Karpas-422 (cell line): ENCODE measurements around the gene PTPRR. TPM values are rescaled to one million over a fixed set of nuclear protein-coding genes. Genes with fewer than 3 reads are reported as not detected.

Experiments used
- DNase-seq: peaks from one replicate; pipeline ENCODE4 v3.0.0-alpha.2; 2015
- H2AFZ ChIP-seq: fragments of 200-600 bp; sonication (generic); 2 replicates; pipeline ENCODE4 v1.6.1; 2014; ENCODE audit warnings: antibody characterized with exemption, low read length, mixed read lengths
- H3K27ac ChIP-seq: fragments of 200-600 bp; sonication (generic); 2 replicates; pipeline ENCODE4 v1.5.1; 2014; ENCODE audit warnings: mild to moderate bottlenecking, low read length, moderate library complexity
- H3K27me3 ChIP-seq: fragments of 200-600 bp; sonication (generic); 2 replicates; pipeline ENCODE4 v1.6.1; 2014; ENCODE audit warnings: low read length, mixed read lengths
- H3K36me3 ChIP-seq: fragments of 200-600 bp; sonication (generic); 2 replicates; pipeline ENCODE4 v1.6.1; 2014; ENCODE audit warnings: low read length, mixed read lengths; ENCODE audit not compliant: insufficient read depth
- H3K4me1 ChIP-seq: fragments of 200-600 bp; sonication (generic); 2 replicates; pipeline ENCODE4 v1.6.1; 2014; ENCODE audit warnings: mild to moderate bottlenecking, low read length, mixed read lengths
- H3K4me2 ChIP-seq: fragments of 200-600 bp; sonication (generic); 2 replicates; pipeline ENCODE4 v1.6.1; 2014; ENCODE audit warnings: low read length, low read depth, mild to moderate bottlenecking; ENCODE audit not compliant: poor library complexity, severe bottlenecking
- H3K4me3 ChIP-seq: fragments of 200-600 bp; sonication (generic); 2 replicates; pipeline ENCODE4 v1.5.1; 2014; ENCODE audit warnings: mild to moderate bottlenecking, antibody characterized with exemption, low read length, mixed read lengths
- H3K79me2 ChIP-seq: fragments of 200-600 bp; sonication (generic); 2 replicates; pipeline ENCODE4 v1.6.1; 2014; ENCODE audit warnings: mild to moderate bottlenecking, low read length, mixed read lengths
- H3K9ac ChIP-seq: fragments of 200-600 bp; sonication (generic); 2 replicates; pipeline ENCODE4 v1.6.0; 2014; ENCODE audit warnings: low read length
- H3K9me2 ChIP-seq: fragments of 200-600 bp; sonication (generic), shearing (Covaris generic); replicated peaks from 2 replicates; pipeline ENCODE4 v1.6.0; 2014; ENCODE audit warnings: mild to moderate bottlenecking, low read length, moderate library complexity; ENCODE audit not compliant: insufficient read depth
- H3K9me3 ChIP-seq: fragments of 300-700, 200-600 bp; sonication (generic); 2 replicates; pipeline ENCODE4 v1.6.1; 2014; ENCODE audit warnings: low read length, mixed read lengths
- H4K20me1 ChIP-seq: fragments of 200-600 bp; sonication (generic); 2 replicates; pipeline ENCODE4 v1.6.1; 2014; ENCODE audit warnings: mild to moderate bottlenecking, antibody characterized with exemption, low read length, low read depth; ENCODE audit not compliant: insufficient read depth
- total RNA-seq: library from RNA; depleted of rRNA; stranded (reverse); fragments of >200 nt; shearing (Covaris generic); gene quantifications from 2 replicates; pipeline ENCODE4 v1.2.3, GENCODE V29; 2014; ENCODE audit warnings: low replicate concordance

PTPRR gene
- total RNA-seq, 1 experiment from 2014 or later: not detected

DNA sequence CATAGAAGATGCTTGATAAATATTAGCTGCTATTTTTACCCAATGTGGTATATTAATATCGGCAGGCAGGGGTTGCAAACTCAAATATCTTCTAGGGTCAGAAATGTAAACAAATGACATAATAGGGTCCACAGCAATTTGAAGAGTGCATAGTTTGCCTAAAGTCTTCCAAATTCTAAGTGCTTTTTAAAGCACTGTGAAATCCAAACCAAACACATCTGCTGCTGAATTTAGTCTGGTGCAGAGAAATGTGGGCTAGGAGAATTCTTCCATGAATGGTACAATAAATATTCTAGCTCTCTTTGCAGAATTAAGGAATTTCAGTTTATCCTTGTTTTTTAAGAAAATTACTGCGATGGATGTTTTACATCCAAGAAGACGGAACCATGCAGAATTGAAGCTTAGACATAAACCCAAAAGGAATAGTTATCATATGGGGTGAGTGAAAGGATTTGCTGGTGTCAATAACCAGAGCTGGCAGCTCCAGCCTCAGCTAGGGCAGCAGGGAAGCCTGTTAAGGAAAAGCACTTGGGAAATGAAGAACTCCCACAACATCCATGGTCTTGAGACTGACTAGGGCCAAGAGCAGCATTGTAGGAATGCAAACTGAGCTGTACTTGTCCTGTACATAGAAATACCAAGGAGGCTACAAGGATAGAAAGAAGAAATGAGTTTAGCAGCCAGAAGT lies 65.5 kb downstream of the PTPRR start:
- Histone ChIP-seq H2AFZ (no peak overlapping the region), H4K20me1 (no peaks in the 10 kb centered on the region), H3K9me3 (no peaks in the 10 kb centered on the region), H3K27ac (no peak overlapping the region), H3K36me3 (no peaks in the 10 kb centered on the region), H3K27me3 (no peaks in the 10 kb centered on the region), H3K4me2 (no peak overlapping the region), H3K4me3 (no peak overlapping the region), H3K9me2 (no peaks in the 10 kb centered on the region), H3K4me1 (no peaks in the 10 kb centered on the region), H3K79me2 (no peaks in the 10 kb centered on the region), H3K9ac (no peak overlapping the region)
- DNase-seq: no peak

DNA sequence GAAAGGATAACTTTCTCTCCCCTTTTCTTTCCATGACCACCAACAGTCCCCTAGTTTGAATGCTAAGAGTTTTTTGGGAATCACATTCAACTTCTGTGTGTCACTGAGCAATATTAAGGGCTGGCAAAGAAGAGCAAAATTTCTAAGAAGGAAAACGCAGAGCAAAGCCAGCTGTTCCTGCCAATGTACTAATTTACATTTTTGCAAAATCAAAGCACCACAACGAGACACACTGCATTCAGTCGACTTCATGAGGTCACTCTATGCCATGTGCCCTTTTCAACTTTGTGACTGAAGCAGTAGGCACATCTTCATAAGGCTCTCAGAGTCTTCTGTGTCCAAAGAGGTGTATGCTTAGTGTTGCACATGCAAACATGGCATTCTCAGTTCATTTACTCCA lies 66.4 kb downstream of the PTPRR start:
- Histone ChIP-seq H3K27me3 (no peaks in the 10 kb centered on the region), H3K4me3 (no peak overlapping the region), H3K9ac (no peak overlapping the region), H3K27ac (no peak overlapping the region), H4K20me1 (no peaks in the 10 kb centered on the region), H3K79me2 (no peaks in the 10 kb centered on the region), H3K4me1 (no peaks in the 10 kb centered on the region), H3K9me3 (no peaks in the 10 kb centered on the region), H2AFZ (no peak overlapping the region), H3K36me3 (no peaks in the 10 kb centered on the region), H3K9me2 (no peaks in the 10 kb centered on the region), H3K4me2 (no peak overlapping the region)
- no peak for DNase-seq

DNA sequence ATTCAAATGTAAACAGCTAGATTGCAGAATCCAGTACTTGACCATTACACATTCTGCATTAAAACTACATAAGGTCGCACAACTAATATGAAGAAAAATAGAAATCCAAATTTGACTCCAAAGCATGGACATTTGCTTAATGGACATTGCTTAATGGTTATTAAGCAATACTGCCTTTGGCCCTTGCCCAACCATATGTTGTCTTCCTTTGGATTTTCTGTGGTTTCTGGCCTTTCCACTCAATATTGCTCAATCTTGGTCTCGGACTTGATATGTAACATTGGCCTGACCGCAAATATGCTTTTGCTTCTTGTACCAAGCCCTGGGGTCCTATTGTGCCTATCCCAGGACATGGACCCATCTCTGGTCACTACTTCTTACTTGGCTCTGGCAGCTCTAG lies 67.2 kb downstream of the PTPRR start:
- H3K27ac ChIP-seq: no peak overlapping the region
- H3K4me1 ChIP-seq: no peaks in the 10 kb centered on the region
- no peaks in the 10 kb centered on the region for H3K27me3 ChIP-seq
- no peak for DNase-seq
- H3K36me3 ChIP-seq: no peaks in the 10 kb centered on the region
- no peak overlapping the region for H3K4me2 ChIP-seq
- no peak overlapping the region for H3K4me3 ChIP-seq
- H3K9ac ChIP-seq: no peak overlapping the region
- no peaks in the 10 kb centered on the region for H3K79me2 ChIP-seq
- H2AFZ ChIP-seq: no peak overlapping the region
- no peaks in the 10 kb centered on the region for H4K20me1 ChIP-seq
- H3K9me3 ChIP-seq: no peaks in the 10 kb centered on the region
- H3K9me2 ChIP-seq: no peaks in the 10 kb centered on the region

DNA sequence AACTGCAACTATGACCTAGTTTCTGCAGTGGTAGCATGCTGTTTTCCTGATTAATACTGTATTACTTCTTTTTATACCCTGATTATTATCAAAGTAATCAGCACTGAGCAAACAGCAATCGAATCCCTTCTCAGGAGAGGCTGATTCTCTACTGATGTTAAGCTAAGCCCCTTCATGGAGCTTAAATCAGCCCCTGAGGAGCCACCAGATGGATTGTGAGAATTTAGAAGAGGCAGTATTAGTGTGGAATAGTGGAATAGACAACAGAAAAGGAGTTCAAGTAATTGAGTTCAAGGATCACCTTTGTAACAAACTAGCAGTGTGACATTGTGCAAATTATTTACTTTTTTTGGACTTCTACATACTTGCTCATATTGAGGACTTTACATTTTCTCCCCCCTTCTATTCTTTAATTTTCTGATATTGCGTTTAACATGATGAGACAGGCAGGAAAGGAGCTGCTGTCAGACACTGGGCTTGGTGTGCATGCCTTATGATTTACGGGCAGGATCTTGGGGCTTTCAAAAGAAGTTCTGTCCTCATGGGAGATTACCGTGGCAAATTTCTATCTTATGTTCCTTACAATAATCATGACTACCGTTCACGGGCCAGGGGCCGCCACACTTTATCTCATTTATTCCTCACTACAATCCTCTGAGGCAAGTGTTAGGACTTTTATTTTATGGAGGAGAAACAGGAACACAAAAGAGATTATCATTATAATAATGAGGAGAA lies 68.0 kb downstream of the PTPRR start:
- Histone ChIP-seq H3K36me3 (no peaks in the 10 kb centered on the region), H4K20me1 (no peaks in the 10 kb centered on the region), H3K27me3 (no peaks in the 10 kb centered on the region), H2AFZ (no peak overlapping the region), H3K79me2 (no peaks in the 10 kb centered on the region), H3K4me3 (no peak overlapping the region), H3K9me2 (no peaks in the 10 kb centered on the region), H3K4me2 (no peak overlapping the region), H3K9ac (no peak overlapping the region), H3K27ac (no peak overlapping the region), H3K4me1 (no peaks in the 10 kb centered on the region), H3K9me3 (no peaks in the 10 kb centered on the region)
- DNase-seq: no peak

DNA sequence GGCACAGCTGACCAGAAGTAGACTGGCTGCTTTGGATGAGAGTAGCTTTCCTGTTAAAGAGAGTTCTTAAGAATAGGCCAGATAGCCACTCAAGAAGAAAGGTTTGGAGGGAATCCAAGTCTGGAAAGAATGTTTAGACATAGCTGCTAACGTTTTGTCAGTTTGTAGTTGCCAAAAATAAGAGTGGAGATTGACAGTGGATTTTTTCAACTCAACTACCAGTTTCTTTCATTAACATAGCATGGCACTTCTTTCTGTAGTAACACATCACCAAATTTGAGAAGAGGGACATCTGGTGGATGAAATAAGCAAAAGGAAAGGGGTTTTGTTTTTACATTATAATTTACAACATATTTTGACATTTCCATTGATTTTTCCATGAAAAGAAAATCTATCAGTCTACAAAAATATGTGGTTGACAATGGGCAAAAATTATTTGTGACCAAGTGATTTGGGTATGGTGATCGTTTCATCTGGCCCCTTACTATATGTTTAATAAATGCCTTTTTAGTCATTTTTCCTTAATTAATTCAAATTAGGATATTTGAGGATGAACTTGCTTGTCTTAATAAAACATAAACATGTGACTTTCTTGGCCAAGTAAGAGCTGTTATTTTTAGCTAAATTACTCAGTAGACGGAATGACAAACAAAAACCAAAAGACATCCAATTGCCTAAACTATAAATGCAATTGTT lies 71.1 kb downstream of the PTPRR start:
- Histone ChIP-seq H3K27ac (no peak overlapping the region), H3K9ac (no peak overlapping the region), H3K79me2 (no peaks in the 10 kb centered on the region), H3K9me3 (no peaks in the 10 kb centered on the region), H3K4me1 (no peaks in the 10 kb centered on the region), H3K36me3 (no peaks in the 10 kb centered on the region), H3K27me3 (no peaks in the 10 kb centered on the region), H3K4me3 (no peak overlapping the region), H3K4me2 (no peak overlapping the region), H3K9me2 (no peaks in the 10 kb centered on the region), H2AFZ (no peak overlapping the region), H4K20me1 (no peaks in the 10 kb centered on the region)
- peak; percentile 65 for DNase-seq

DNA sequence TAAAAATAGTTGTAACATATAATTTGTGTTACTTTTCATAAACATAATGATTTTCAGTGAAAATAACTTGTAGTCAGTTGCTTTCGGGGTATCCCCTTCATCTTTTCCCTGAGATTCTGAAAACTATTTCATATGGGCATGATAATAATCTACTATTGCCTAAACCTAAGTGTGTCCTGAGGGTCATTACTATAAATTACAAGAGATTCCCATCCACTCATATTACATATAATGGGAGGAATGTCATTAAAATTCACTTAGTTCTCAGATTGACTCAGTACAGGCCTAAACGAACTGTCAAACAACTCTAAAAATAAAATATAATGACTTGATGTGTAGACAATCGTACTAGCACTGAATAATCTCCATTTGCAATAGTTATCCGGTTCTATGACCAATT lies 72.7 kb downstream of the PTPRR start:
- H3K36me3 ChIP-seq: no peaks in the 10 kb centered on the region
- no peaks in the 10 kb centered on the region for H3K4me1 ChIP-seq
- no peaks in the 10 kb centered on the region for H3K9me2 ChIP-seq
- no peaks in the 10 kb centered on the region for H3K79me2 ChIP-seq
- no peak overlapping the region for H3K9ac ChIP-seq
- no peaks in the 10 kb centered on the region for H3K9me3 ChIP-seq
- no peak for DNase-seq
- no peaks in the 10 kb centered on the region for H4K20me1 ChIP-seq
- no peaks in the 10 kb centered on the region for H3K27me3 ChIP-seq
- no peak overlapping the region for H3K4me3 ChIP-seq
- no peak overlapping the region for H2AFZ ChIP-seq
- no peak overlapping the region for H3K4me2 ChIP-seq
- H3K27ac ChIP-seq: no peak overlapping the region

DNA sequence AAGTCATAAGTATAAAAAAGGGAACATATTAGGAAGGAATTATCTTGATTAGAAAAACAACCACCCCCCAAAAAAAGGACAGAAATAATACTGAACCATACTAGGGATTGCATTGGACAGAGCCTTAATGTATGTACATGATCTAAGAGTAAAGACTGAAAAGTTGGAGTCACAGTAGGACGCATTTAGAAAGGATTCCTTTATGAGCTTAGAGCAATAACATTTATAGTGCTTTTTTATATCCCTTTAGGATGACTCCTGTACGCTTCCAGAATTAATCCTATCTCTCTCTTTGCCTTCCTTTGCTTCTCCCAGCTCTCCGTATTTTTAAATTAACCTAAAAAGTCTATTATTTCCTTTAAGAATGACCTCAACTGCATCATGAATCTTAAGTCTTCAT lies 75.3 kb downstream of the PTPRR start:
- Histone ChIP-seq H3K36me3 (no peaks in the 10 kb centered on the region), H3K27me3 (no peaks in the 10 kb centered on the region), H3K9me2 (no peaks in the 10 kb centered on the region), H3K9ac (no peak overlapping the region), H3K4me3 (no peak overlapping the region), H2AFZ (no peak overlapping the region), H3K27ac (no peak overlapping the region), H3K4me1 (no peaks in the 10 kb centered on the region), H3K79me2 (no peaks in the 10 kb centered on the region), H3K4me2 (no peak overlapping the region), H3K9me3 (no peaks in the 10 kb centered on the region), H4K20me1 (no peaks in the 10 kb centered on the region)
- no peak for DNase-seq

DNA sequence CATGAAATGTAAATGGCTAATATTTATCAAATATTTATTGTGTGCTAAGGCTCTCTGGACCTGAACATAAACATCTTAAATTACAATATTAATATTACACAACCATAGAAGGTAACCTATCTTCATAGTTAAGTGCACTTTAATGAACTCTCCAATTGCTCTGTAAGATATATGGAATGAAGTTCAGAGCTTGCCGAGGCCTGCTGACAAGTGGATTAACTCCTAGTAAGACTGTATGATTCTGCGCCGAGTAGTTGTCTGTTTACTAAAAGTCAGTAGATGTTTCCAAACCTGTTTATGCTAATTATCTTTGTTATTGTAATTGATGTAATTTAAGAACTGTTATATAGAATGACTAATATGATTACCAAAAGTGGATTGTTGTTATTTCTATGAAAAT lies 77.2 kb downstream of the PTPRR start:
- Histone ChIP-seq H3K9ac (no peak overlapping the region), H3K4me3 (no peak overlapping the region), H4K20me1 (no peaks in the 10 kb centered on the region), H3K4me1 (no peaks in the 10 kb centered on the region), H3K9me2 (no peaks in the 10 kb centered on the region), H3K79me2 (no peaks in the 10 kb centered on the region), H3K36me3 (no peaks in the 10 kb centered on the region), H3K4me2 (no peak overlapping the region), H3K9me3 (no peaks in the 10 kb centered on the region), H2AFZ (no peak overlapping the region), H3K27me3 (no peaks in the 10 kb centered on the region), H3K27ac (no peak overlapping the region)
- DNase-seq: no peak
